Hematopoietic multipotent progenitor cell treated with erythropoietin and hydrocortisone succinate and interleukin-3 and kit ligand, for 15 days (in vitro differentiated cells): Measurements from ENCODE around the gene GFRA4.

Experiments
- DNase-seq: peaks from one replicate; pipeline ENCODE4 v3.0.0-alpha.2; 2015; ENCODE audit warnings: low spot score

GFRA4 gene, protein sequence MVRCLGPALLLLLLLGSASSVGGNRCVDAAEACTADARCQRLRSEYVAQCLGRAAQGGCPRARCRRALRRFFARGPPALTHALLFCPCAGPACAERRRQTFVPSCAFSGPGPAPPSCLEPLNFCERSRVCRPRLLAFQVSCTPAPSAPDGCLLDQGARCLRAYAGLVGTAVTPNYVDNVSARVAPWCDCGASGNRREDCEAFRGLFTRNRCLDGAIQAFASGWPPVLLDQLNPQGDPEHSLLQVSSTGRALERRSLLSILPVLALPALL

DNA sequence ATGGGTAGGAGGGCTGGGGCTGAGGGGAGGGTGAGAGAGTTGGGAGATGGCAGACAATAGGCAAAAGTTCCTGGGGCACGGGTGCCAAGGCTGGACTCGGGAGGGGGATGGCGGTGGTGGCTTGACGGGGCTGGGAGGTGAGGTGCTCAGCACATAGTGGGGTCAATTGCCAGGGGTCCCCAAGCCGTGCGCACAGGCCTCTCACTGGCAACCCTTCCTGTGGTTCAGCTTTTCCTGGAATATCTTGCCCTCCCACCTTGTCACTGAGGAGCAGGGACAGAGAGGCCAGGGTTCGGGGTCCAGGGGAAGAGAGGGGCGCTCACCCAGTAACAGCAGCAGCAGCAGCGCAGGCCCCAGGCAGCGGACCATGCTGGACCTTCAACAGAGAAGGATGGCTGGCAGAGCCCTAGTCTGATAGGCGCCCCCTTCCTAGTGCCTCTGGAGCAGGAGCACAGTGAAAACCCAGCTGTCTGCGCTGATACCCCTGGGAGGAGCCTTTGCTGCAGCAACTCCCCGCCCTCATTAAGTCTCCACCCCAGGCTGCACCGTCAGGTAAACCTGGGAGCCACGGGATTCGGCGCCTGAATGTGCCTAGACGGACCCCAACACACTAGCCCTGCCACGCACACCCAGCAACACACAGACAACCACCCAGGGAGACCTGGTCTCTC lies at the start of gene GFRA4:
TSS of gene GFRA4 (minus strand) at position 369 of the 671 bp plus-strand sequence. CDS start at position 369, 0 bp downstream.
- no peak for DNase-seq

DNA sequence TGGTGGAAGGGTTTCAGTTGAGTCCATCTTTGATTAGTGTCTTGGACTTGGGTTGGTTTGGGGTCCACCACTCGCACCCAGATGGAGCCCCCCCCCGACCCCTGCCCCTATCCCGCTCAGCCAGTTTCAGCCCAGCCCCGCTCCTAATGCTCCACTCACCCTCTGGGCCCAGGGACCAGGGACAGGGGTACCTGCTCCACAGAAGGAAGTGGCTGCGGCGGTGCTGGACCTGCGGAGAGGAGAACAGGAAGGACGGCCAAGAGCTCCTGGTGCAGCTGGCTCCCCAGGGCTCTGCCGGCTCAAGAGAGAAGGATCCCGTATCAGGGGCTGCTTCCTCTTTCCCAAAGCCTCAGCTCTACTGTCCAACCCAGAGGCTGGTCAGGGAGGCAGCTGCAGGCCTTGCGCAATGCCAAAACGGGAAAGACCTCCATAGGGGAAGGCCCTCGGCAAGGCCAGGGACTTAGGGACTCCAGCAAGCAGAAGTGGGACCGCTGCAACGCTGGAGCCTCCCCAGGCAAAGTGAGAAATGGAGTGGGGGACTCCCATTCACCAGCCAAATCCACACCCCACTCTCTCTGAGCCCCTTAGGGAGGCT lies 49.2 kb upstream of the GFRA4 start, which contains the start of gene SIGLEC1:
TSS of gene SIGLEC1 (minus strand) at position 322 of the 595 bp plus-strand sequence. CDS start 5,472 bp downstream, outside the sequence.
- no peak for DNase-seq

DNA sequence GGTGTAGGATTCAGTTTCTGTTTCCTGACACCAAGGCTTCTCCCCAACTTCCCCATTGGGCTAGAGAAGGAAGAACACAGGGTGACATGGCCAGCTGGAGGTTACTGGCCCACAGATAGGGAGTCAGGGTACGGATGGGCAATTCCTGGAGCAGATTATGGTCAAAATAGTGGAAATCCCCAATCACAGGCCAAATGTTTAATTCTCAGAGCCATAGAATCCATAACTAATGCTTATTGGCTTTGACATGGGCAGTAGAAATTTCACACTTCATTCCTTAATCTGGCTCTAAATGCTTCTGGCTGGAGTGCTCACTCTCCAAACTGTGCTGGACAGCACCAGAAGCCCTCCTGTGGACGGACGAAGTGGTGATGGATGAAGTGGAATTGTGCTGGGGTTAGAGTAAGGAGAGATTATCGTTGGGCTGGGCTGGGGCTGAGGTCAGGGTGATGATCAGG lies 48.3 kb upstream of the GFRA4 start:
- DNase-seq = no peak

DNA sequence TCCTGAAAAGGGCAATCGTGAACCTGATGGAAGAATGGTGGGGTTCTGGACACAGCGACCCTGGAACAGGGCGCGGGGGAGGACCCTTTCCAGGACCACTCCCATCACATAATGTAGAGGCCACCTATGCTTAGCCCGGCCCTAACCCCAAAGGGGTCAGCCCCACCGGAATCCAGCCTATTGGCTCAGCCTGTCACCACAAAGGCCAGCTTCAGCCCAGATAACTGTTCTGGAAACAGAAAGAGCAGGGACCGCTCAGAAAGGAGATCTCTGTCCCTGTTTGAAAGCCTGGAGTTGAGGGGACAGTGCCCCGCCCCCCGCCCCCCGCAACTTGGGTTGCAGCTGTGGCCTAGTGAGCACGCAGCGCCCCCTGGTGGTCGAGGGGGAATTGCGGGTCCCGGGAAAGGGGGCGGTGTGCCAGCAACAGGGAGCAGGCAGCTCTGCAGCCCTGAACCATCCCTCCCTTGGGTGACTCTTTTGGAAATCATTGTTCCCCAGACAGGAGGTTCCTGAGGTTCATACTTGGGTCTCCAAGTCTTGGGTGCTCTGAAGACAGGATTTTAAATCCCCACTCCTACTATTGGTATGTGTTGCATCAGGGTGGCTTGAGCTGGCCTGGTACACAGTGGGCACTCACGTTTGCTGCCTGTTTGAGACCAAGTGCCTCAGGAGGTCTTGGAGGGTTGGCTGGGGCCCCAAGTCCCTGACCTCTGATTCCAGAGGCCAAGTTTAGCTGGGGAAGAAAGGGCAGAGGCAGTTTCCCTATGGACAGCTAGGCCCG lies 47.7 kb upstream of the GFRA4 start:
- DNase-seq = peak; percentile 72

DNA sequence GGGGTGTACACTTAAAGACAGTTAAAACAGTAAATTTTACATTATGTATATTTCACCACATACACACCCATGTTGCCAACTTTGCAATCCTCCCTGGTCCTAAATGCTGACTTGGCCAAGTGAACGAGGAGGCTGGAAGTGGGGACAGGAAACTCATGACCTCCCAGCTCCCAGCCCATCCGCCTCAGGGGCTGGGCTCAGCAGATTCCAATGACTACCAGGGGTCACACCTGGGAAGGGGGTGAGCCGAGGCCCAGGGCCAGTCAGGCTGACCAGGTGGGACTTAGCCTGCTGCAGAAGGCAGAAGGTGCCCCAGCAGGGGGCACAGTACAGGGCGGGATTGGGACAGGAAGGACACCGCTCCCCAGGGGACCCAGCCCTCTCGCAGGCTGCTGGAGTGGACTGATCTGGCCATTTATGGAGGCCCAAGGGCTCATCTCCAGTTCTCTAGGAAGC lies 46.8 kb upstream of the GFRA4 start:
- DNase-seq = no peak

DNA sequence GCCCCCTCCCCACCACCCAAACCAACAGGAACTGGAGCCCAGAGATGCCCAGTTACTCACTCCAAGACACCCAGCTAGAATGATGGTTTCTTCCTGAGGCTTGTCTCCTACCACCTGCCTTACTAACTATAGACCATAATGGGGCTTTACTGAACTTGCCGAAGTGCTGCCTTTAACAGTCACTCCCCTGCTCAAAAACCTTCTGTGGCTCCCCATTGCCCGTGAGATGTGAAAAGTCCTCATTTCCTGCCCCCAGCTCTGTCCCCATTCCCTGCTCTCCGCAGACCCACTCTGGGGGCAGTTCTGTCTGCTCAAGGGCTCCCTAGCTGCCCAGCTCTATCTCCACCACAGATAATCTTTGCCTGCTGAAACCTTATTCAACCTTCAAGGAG lies 44.3 kb upstream of the GFRA4 start:
- no peak for DNase-seq

DNA sequence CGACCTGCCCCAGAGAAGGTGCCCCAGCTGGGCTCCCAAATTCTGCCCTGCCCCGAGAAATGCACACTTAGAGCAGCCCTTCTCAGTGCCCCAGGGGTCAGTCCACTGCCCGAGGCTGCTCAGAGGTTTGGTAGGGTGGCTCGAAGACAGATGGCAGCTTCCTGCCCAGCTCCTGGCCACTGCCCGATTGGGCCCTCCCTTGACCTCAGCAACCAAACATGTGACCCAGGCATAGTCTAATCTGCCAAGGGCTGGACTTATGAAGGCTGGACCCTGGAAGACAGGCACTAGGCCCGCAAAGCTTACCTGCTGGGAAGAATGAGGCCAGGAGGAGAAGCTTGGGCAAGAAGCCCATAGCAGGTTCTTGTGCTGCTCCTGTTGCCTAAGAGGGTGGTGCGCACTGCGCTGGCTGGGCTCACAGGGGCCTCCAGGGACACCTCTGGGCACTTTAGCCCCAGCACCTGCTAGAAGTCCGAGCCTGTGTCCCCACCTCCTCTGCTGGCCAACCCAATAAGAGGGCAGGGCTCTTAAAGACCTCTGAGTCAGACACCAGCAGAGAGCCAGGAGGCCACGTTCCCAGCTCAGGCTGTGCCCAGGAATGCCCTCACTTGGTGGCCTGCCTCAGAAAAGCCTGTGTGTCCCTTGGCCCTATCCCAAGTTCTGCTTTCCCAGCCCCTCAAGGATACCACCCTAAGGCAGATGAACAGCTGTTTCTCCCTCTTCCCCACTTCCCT lies 43.7 kb upstream of the GFRA4 start:
- DNase-seq = no peak

DNA sequence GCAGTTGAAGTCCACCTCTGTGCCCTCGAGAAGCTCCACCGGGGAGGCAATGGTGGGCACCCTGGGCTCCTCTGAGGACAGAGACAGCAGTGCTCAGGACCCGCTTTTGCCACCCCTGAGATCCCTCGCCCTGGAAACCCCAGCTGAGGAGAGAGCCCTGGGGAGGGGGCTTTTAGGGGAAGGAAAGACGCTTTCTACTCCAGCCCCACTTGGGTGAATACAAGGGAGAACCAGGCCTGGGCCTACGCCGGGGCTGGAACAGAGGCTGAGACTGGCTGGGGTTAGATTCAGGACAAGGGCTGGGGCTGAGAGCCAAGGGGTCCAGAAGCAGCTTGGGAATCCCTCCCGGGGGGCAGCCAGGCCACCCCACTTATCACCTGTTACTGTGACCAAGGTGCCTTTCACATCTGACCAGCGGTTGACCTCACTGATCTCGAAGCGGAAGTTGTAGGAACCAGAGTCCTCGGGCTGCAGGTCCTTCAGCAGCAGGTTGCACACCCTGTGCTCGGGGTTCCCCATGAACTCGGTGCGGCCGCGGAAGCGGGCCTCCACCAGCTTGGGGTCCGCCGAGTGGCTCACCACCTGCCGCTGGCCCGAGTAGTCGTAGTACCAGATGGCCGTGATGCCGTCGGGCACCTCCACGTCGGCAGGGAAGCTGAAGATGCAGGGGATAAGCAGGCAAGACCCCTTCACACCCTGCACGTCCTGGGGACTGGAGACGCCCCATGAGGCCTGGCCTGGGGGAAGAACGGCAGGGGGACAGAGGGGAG lies 43.0 kb upstream of the GFRA4 start:
- no peak for DNase-seq

DNA sequence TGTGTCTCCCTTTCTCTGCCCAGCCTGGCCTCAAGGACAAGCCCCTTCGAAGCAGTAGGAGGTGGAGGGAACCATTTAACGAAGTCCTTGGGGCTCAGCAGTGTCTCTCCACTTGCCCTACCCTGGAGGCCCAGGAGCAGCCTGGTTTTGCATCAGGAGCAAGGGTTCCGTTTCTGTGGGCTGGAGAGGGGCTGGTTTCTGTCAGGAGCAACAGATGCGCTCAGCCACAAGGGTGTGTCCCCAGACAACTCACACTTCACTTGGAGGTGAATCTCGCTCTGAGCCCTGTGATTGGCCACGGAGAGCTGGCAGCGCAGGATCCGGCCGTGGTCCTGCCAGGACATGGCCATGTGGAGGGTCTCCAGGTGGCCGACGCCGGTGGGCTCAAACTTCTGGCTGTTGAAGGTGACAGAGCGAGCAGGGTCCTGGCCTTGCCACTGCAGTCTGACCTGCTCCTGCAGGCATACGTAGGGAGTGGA lies 42.3 kb upstream of the GFRA4 start:
- no peak for DNase-seq

DNA sequence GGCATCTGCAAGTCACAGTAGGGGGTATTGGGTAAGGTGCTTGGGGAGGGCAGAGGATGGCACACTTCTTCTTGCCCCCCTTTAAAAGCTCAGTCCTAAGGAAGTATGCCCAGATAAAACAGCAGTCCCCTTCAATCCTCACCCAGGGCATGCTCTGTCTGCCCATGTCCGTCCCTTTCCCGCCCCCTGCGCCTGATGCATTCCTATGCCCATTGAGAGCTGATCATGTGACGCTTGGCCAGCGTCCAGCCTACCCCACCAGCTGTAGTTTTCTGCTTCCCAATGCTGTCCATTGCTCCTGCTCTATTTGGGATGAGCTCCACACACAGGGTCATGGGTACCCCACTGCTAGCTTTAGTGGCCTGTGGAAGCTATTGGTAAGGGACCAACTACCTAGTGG lies 40.9 kb upstream of the GFRA4 start:
- DNase-seq = no peak

DNA sequence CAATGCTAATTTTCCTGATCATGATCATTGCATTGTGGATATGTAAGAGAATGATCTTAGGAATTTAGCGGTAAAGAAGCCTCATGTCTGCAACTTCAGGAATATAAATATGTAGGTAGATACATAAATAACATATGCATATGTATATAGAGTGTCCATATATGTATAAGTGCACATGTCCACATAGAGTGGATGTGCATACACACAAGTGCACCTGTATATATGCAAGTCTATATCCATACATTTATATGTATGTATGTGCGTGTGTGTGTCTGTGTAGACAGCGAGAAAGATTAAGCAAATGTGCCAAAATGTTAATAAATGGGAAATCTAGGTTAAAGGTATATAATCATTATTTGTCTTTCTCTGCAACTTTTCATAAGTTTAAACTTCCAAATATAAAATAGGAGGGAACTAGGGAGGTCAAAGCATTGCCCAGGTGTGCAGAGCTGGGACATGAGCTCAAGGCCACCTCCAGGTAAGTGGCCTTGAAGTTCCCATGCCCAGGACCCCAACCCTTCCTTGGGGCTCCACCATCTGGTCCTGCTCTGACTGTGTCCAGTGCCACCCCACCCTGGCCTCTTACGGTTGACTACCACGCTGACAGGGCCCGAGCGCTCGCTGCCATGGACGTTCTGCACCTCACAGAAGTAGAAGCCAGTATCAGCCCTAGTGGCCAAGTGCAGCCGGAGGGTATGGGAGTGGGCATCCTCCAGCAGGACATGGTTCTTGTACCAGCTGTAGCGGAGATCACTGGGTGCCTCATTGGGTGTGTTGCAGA lies 39.6 kb upstream of the GFRA4 start:
- no peak for DNase-seq

DNA sequence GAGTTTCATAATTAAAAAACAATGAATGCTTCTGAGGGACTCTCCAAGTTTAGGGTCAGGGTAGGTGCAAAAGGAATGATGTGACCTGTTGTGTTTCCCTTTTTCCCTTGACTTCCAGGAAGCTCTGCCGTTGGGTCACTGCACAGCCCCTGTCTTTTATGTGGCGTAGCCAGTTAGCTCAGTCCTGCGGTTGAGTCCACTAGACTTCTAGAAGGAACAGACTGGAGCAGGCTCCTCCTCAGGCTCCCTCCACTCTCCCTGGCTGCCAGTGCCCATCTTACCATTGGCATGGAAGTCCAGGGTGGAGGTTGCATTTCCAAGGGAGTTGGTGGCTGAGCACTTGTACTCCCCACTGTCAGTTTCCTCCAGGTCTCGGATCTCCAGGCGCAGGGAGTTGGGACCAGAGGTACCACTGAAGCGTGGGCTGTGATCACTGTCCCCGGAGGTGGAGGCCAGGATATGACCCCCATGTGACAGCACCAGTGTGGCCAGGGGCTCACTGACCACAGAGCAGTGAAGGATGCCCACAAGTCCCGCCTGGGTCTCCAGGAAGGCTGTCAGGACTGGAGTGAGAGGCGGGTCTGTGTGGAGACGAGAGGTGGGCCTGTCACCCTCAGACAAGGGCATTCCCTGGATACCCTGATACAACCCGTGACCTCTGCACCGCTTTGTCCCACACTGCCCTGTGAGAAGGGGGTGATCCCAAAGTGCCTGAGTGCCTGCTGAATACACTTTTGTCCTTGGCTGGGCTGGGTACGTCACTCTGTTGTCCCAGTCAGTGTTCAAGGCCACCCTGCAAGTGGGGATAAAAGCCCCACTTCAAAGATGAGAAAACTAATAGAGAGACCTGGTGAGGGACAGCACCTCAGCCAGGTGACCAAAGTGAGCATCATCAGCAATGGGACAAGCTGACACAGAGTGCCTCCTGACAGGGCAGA lies 38.1 kb upstream of the GFRA4 start:
- DNase-seq = no peak

DNA sequence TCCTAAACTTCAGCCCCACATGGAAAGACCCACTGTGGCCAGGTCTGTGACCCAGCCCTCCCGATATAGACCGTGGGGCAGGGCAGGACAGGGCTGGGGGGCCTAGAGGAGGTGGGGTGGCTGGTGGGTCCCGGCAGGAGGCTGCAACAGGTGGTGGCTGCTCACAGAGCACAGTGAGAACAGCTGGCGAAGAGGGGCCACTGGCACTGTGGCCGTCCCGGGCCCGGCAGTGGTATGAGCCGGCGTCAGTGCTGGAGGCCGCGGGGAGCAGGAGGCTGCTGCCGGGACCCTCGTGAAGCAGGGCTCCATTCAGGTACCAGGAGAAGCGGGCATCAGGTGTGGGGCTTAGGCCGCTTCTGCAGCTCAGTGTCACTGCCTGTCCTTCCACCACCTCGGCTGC lies 35.8 kb upstream of the GFRA4 start:
- no peak for DNase-seq

DNA sequence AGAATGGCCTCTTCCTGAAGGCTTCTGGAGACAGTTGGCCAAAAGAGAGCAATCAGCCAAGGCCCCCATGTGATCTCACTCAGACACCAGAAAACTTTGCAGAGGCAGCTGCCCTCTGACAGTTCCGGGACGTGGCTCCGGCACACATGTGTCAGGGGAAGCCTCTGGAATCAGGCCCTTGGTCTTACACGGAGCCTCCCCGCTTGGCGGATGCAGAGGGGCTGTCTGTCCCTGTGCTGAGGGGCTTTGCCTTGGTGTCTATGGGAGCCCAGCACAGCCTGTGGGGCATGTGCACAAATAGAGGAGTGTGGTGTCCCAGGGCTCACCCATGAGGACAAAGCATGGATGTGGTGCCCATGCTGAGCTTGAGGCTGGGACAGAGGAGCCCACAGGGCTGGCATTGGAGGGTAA lies 35.4 kb upstream of the GFRA4 start:
- DNase-seq = no peak

DNA sequence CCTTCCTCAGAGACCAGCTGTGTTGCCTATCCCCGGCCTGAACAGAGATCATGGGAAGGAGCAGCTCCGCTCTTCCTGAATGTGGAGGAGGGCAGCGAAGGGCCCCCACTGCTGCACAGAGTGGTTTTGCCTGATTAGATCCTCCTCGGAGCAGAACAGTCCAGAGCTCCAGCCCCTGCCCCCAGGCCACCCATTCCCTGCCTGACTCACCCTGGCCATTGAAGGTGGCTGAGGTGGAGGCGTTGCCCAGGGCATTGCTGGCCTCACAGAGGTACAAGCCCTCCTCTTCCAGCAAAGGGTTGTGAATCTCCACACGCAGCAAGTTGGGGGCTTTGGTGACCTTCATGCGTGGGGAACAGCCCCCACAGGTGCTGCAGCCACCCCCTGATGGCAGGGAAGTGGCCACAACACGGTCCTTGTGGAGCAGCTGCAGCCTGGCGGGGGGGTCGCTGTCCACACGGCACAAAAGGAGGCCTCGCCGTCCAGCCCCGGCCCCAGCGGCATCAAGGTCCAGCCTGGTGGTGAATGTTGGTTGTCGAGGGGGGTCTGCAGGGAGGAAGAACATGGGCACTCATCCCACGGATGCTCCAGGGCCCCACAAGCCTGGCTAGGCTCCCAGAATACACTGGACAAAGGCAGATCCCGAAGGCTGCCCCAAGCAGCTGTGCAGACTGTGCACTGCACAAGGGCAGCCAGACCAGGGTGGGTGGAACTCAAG lies 34.5 kb upstream of the GFRA4 start:
- no peak for DNase-seq

DNA sequence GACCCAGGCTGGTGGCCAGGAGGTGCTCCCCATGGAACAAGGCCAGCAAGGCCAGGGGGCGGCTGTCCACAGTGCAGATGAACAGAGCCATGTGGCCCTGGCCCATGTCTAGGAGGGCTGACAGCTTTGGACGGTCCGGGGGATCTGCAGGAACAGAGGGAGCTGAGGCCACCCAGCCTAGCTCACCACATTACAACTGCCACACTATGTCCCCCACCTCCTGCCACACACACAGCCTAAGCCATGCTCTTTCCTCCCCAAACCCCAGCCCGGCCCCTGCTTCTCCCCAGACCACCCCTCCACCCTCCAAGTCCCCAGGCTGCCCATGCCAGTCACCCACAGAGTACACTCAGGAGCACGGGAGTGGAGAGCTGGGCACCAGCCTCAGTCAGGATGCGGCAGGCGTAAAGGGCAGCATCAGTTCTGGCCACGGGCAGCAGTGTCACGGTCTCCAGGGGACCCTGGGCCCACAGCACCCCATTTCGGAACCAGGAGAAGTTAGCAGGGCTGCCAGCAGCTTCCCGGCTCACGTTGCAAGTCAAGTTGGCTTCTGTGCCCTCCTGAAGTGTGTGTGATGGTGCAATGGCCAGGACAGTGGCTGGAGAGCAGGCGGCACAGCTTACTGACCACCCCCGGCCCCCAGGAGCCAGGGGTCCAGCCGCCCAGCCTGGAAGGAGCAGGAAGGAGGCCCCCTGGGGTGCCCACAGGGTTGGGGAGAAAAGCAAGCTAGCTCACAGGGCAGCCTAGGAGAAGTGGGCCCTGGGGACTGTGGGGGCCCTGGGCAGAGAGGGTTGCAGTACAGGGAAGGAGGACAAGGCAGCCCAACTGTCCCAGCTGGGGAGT lies 33.8 kb upstream of the GFRA4 start:
- DNase-seq = no peak

DNA sequence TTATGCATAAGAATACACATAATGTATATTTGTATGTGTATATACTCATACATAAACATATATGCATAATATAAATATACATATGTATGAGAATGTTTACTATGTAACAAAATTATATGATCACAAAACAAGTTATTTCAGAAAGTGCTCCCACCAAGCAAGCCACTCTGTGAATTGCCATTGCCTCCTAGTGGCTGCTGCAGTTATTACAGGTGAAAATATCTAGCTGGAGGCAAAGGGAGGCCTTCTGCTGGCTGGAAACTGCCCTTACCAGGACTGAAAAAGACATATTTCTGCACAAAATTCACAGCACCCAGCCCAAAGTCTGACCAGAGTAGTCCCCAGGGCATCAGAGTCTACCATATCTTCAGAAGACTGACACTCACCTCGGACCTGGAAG lies 33.0 kb upstream of the GFRA4 start:
- peak; percentile 30 for DNase-seq
